Keratinocyte (primary cell): ENCODE results near the gene PEX11G. TPM values are rescaled to one million over a fixed set of nuclear protein-coding genes. Genes with fewer than 3 reads are reported as not detected.

ENCODE experiments used
- DNase-seq: peaks from one replicate; pipeline ENCODE4 v3.0.0-alpha.2; 2011; ENCODE audit warnings: low read depth, missing footprints, low spot score
- FAIRE-seq: peaks from 2 replicates; lab custom pipeline; 2011; peaks lifted over from hg19 to GRCh38; lab: Jason Lieb, UNC
- H2AFZ ChIP-seq: 2 replicates; pipeline ENCODE4 v1.6.0; 2012; ENCODE audit warnings: low read length, control low read depth, inconsistent platforms; ENCODE audit not compliant: control insufficient read depth
- H3K27ac ChIP-seq: 2 replicates; pipeline ENCODE4 v1.5.1; 2011; ENCODE audit warnings: low read length; ENCODE audit not compliant: control insufficient read depth, insufficient read depth
- H3K27me3 ChIP-seq: 3 replicates; pipeline ENCODE4 v1.6.0; 2011; ENCODE audit warnings: low read length; ENCODE audit not compliant: control insufficient read depth, insufficient read depth; ENCODE audit errors: extremely low read depth
- H3K36me3 ChIP-seq, 2 experiments: 2 replicates in 1 of 2; 3 replicates in 1 of 2; pipeline ENCODE4 v1.5.1; 2011; ENCODE audit warnings: low read length in 2 of 2, mild to moderate bottlenecking in 1 of 2; ENCODE audit not compliant: control insufficient read depth in 2 of 2, insufficient read depth in 2 of 2; ENCODE audit errors: extremely low read depth in 1 of 2
- H3K4me1 ChIP-seq: 3 replicates; pipeline ENCODE4 v1.5.1; 2011; ENCODE audit warnings: low read length; ENCODE audit not compliant: control insufficient read depth, insufficient read depth; ENCODE audit errors: extremely low read depth
- H3K4me2 ChIP-seq: 3 replicates; pipeline ENCODE4 v1.6.0; 2011; ENCODE audit warnings: low read depth, low read length; ENCODE audit not compliant: control insufficient read depth, insufficient read depth; ENCODE audit errors: extremely low read depth
- H3K4me3 ChIP-seq, 3 experiments: fragments of 200-600 bp in 1 of 3; sonication (generic) in 1 of 3; 2 replicates in 2 of 3; 3 replicates in 1 of 3; pipeline ENCODE4 v1.5.1; 2011 to 2016; ENCODE audit warnings: low read length in 3 of 3, mild to moderate bottlenecking in 3 of 3, control low read depth in 2 of 3, inconsistent platforms in 1 of 3, low read depth in 1 of 3, mixed read lengths in 1 of 3, mixed run types in 1 of 3, moderate library complexity in 1 of 3; ENCODE audit not compliant: control insufficient read depth in 2 of 3, insufficient read depth in 2 of 3; ENCODE audit errors: extremely low read depth in 1 of 3
- H3K79me2 ChIP-seq: 2 replicates; pipeline ENCODE4 v1.6.0; 2012; ENCODE audit warnings: low read length; ENCODE audit not compliant: control insufficient read depth, insufficient read depth
- H3K9ac ChIP-seq: 3 replicates; pipeline ENCODE4 v1.6.0; 2011; ENCODE audit warnings: low read length; ENCODE audit not compliant: control insufficient read depth, insufficient read depth; ENCODE audit errors: extremely low read depth
- H3K9me1 ChIP-seq: 3 replicates; pipeline ENCODE4 v1.6.0; 2011; ENCODE audit warnings: low read length; ENCODE audit not compliant: control insufficient read depth, insufficient read depth; ENCODE audit errors: extremely low read depth
- H3K9me3 ChIP-seq: 2 replicates; pipeline ENCODE4 v1.5.1; 2012; ENCODE audit warnings: low read depth, low read length; ENCODE audit not compliant: control insufficient read depth
- H4K20me1 ChIP-seq: 3 replicates; pipeline ENCODE4 v1.6.0; 2011; ENCODE audit warnings: low read length; ENCODE audit not compliant: control insufficient read depth, insufficient read depth; ENCODE audit errors: extremely low read depth
- EZH2 ChIP-seq: IDR thresholded peaks from one replicate; pipeline ENCODE4 v1.6.1; 2012; ENCODE audit warnings: inconsistent platforms, mild to moderate bottlenecking, low read length, moderate library complexity
- dilution Hi-C: fragments of 300-500 bp; cut with MboI; formaldehyde crosslinking; loops from one replicate; pipeline ENCODE4 v1.7.0; 2020; ENCODE audit warnings: low sequenced_read_pairs; ENCODE audit not compliant: extremely low pct_ligation_motif_present
- polyA plus RNA-seq, 5 experiments: library from polyadenylated mRNA; depleted of rRNA in 3 of 5; stranded (reverse) in 3 of 5; stranded (forward) in 1 of 5; unstranded in 1 of 5; fragments of >200 nt; gene quantifications; 1 replicate in 1 of 5; 2 replicates in 3 of 5; 3 replicates in 1 of 5; pipeline versions ENCODE4 v1.2.1 to v1.2.3, GENCODE V29; 2011 to 2012; ENCODE audit warnings: missing spikeins in 2 of 5, low read depth in 1 of 5, low replicate concordance in 1 of 5
- TF ChIP-seq, protein P1 (sequence below), 3 experiments: IDR thresholded peaks in 1 of 3; conservative IDR thresholded peaks in 1 of 3; optimal IDR thresholded peaks in 1 of 3; 2 replicates in 2 of 3; 3 replicates in 1 of 3; pipeline versions ENCODE3 to v1.5.1; 2011; ENCODE audit warnings: low read length in 3 of 3, mild to moderate bottlenecking in 3 of 3, moderate library complexity in 2 of 3, control low read depth in 1 of 3, inconsistent platforms in 1 of 3; ENCODE audit not compliant: insufficient read depth in 2 of 3; ENCODE audit errors: extremely low read depth in 1 of 3

PEX11G gene
- polyA plus RNA-seq, 1 donor (not counting 4 experiments of a cell fraction or from before 2014, with no cell fraction given): 1.1 TPM

DNA sequence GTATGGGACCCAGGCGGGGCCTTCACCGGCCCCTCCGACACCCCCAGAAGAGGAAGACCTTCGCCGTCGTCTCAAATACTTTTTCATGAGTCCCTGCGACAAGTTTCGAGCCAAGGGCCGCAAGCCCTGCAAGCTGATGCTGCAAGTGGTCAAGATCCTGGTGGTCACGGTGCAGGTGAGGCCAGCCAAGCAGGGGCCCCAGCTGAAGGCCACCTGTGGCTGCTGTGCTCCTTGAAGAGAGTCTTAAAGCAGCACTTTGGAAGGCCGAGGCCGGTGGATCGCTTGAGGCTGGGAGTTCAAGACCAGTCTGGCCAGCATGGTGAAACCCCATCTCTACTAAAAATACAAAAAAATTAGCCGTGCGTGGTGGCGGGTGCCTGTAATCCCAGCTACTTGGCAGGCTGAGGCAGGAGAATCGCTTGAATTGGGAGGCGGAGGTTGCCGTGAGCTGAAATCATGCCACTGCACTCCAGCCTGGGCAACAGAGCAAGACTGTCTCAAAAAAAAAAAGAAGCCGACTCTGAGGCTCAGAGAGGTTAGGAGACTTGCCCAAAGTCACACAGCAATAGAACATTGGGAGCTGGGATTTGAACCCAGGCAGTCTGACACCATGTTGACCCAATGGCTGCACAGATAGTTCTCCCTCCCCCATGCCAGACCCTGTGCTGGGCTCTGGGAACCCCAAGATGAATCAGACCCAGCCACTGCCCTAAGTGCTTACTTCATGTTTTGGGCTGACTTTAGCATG is 36.3 kb upstream of the PEX11G start:
- H3K36me3 ChIP-seq: peaks cover 0 to 13% of the 10 kb centered on the region in 2 experiments

DNA sequence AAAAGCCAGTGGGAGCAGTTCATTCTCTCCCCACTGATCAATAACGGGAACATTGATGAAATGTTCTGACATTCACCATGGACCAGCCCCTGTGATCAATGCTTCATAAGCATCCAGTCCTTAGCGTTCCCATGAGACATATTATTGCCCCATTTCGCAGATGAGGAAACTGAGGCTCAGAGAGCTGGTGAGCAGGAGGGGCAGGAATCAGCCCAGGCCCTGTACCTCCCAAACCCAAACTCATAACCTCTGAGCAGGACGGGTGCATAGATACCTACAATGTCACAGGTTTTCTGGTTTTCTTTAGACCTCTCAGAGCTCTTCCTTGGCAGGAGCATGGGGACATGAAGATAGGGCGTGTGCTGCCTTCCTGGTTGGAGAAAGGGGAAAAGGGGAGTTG is 35.7 kb upstream of the PEX11G start:
- Histone ChIP-seq H3K27ac (no peak overlapping the region), H3K4me3 (no peak overlapping the region), H3K4me1 (peaks cover 12% of the 10 kb centered on the region), H4K20me1 (no peaks in the 10 kb centered on the region), H3K79me2 (no peaks in the 10 kb centered on the region), H3K9ac (no peak overlapping the region), H3K27me3 (no peaks in the 10 kb centered on the region), H3K9me1 (no peaks in the 10 kb centered on the region), H2AFZ (no peak overlapping the region), H3K36me3 (peaks cover 0 to 10% of the 10 kb centered on the region in 2 experiments), H3K9me3 (no peaks in the 10 kb centered on the region), H3K4me2 (no peak overlapping the region)
- no peak for FAIRE-seq
- dilution Hi-C loops: no loop called here
- no peak for DNase-seq
- no peak for TF ChIP-seq EZH2
- TF ChIP-seq, protein P1, sequence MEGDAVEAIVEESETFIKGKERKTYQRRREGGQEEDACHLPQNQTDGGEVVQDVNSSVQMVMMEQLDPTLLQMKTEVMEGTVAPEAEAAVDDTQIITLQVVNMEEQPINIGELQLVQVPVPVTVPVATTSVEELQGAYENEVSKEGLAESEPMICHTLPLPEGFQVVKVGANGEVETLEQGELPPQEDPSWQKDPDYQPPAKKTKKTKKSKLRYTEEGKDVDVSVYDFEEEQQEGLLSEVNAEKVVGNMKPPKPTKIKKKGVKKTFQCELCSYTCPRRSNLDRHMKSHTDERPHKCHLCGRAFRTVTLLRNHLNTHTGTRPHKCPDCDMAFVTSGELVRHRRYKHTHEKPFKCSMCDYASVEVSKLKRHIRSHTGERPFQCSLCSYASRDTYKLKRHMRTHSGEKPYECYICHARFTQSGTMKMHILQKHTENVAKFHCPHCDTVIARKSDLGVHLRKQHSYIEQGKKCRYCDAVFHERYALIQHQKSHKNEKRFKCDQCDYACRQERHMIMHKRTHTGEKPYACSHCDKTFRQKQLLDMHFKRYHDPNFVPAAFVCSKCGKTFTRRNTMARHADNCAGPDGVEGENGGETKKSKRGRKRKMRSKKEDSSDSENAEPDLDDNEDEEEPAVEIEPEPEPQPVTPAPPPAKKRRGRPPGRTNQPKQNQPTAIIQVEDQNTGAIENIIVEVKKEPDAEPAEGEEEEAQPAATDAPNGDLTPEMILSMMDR (optimal IDR thresholded peaks at IDR 0.05 in 1 of 3, IDR thresholded peaks at IDR 0.05 in 1 of 3, conservative IDR thresholded peaks at IDR 0.05 in 1 of 3; ENCODE audit: extremely low read depth in 1 of 3, insufficient read depth in 2 of 3, low read length in 3 of 3): no peak

More for the DNA sequence above, 36.3 kb upstream of the PEX11G start:
- no peak overlapping the region for H3K4me2 ChIP-seq
- H3K9me3 ChIP-seq: no peaks in the 10 kb centered on the region
- H3K4me1 ChIP-seq: peaks cover 12% of the 10 kb centered on the region
- H3K27ac ChIP-seq: no peak overlapping the region
- no peaks in the 10 kb centered on the region for H4K20me1 ChIP-seq
- no peaks in the 10 kb centered on the region for H3K9me1 ChIP-seq
- no peaks in the 10 kb centered on the region for H3K79me2 ChIP-seq
- H3K27me3 ChIP-seq: no peaks in the 10 kb centered on the region
- no peak overlapping the region for H3K9ac ChIP-seq
- dilution Hi-C loops: no loop called here
- H3K4me3 ChIP-seq: no peak overlapping the region
- no peak for TF ChIP-seq EZH2
- TF ChIP-seq, protein P1 (optimal IDR thresholded peaks at IDR 0.05 in 1 of 3, IDR thresholded peaks at IDR 0.05 in 1 of 3, conservative IDR thresholded peaks at IDR 0.05 in 1 of 3; ENCODE audit: extremely low read depth in 1 of 3, insufficient read depth in 2 of 3, low read length in 3 of 3): no peak
- no peak overlapping the region for H2AFZ ChIP-seq
- DNase-seq (no peak), FAIRE-seq (no peak)
